Measurements from ENCODE around the gene DTHD1.

DTHD1 gene

GRCh38 chr4:36267486-36268268 lies 13.7 kb upstream of the DTHD1 start:
- no peak for TF ChIP-seq CTCF (IDR thresholded peaks at IDR 0.05; ENCODE audit: unreplicated experiment in 3 of 3)
- H3K27me3 Mint-ChIP-seq (ENCODE audit: low read depth): no peaks in the 10 kb centered on the region
- no peaks in the 10 kb centered on the region for H3K4me1 Mint-ChIP-seq
- H3K4me3 Mint-ChIP-seq: no peak overlapping the region
- no peaks in the 10 kb centered on the region for H3K36me3 Mint-ChIP-seq (ENCODE audit: low read depth)
- no peak overlapping the region for H3K27ac Mint-ChIP-seq
- H3K9me3 Mint-ChIP-seq: no peaks in the 10 kb centered on the region

DNA sequence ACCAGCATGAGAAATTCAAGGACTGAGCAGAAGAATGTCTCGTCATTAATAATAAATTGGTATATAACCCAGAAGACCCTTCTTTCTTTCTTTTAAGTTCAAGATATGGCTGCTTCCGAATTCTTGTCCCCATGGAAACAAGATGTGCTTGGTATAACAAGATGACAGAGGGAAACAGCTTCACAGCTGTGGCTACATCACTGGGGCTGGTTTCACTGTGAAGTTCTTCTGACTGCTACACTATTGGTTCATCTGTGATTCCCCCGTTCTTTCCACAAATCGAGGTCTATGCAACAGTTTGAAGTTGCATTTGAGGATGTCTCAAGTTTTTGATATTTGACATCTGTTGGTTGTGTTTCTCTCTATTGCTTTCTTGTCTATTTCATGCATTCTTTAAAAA lies 12.3 kb upstream of the DTHD1 start:
- Mint-ChIP-seq H3K27me3 (ENCODE audit: low read depth) (no peaks in the 10 kb centered on the region), H3K4me1 (no peaks in the 10 kb centered on the region), H3K9me3 (no peaks in the 10 kb centered on the region), H3K4me3 (no peak overlapping the region), H3K27ac (no peak overlapping the region), H3K36me3 (ENCODE audit: low read depth) (no peaks in the 10 kb centered on the region)
- no peak for TF ChIP-seq CTCF (IDR thresholded peaks at IDR 0.05; ENCODE audit: unreplicated experiment in 3 of 3)

- no peak overlapping the region for H3K4me3 Mint-ChIP-seq
- H3K27me3 Mint-ChIP-seq (ENCODE audit: low read depth): peaks cover under 1% of the 10 kb centered on the region
- no peak for TF ChIP-seq CTCF (IDR thresholded peaks at IDR 0.05; ENCODE audit: unreplicated experiment in 3 of 3)
- H3K36me3 Mint-ChIP-seq (ENCODE audit: low read depth): no peaks in the 10 kb centered on the region
- no peaks in the 10 kb centered on the region for H3K9me3 Mint-ChIP-seq
- H3K27ac Mint-ChIP-seq: no peak overlapping the region
- H3K4me1 Mint-ChIP-seq: no peaks in the 10 kb centered on the region
These were observed 11.8 kb upstream of the DTHD1 start for GRCh38 chr4:36269533-36270173.

GRCh38 chr4:36273276-36273675 lies 8.1 kb upstream of the DTHD1 start:
- no peak for TF ChIP-seq CTCF (IDR thresholded peaks at IDR 0.05; ENCODE audit: unreplicated experiment in 3 of 3)
- Mint-ChIP-seq H3K27me3 (ENCODE audit: low read depth) (peaks cover 3% of the 10 kb centered on the region), H3K4me1 (no peaks in the 10 kb centered on the region), H3K27ac (no peak overlapping the region), H3K9me3 (no peaks in the 10 kb centered on the region), H3K36me3 (ENCODE audit: low read depth) (no peaks in the 10 kb centered on the region), H3K4me3 (no peak overlapping the region)

DNA sequence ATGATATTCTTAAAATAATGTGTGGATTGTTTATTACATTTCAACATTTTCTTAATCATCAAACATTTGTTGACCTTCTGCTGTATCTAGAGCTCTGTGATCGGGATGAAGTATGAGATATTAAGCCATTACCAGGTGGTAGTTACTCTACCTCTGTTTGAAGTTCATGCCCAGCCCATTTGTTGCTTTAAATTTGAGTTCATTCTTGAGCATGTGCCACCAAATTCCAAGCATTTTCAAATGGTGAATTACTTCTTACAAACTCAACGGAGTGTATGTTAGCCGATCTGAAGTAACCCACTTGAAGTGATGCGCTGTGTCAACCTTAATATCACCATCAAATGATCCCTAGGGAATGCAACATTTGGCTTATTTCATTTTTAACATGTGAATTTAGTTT lies 7.3 kb upstream of the DTHD1 start:
- Mint-ChIP-seq H3K27ac (no peak overlapping the region), H3K4me1 (no peaks in the 10 kb centered on the region), H3K9me3 (no peaks in the 10 kb centered on the region), H3K27me3 (ENCODE audit: low read depth) (peaks cover 7% of the 10 kb centered on the region), H3K36me3 (ENCODE audit: low read depth) (no peaks in the 10 kb centered on the region), H3K4me3 (no peak overlapping the region)
- TF ChIP-seq CTCF (IDR thresholded peaks at IDR 0.05; ENCODE audit: unreplicated experiment in 3 of 3): no peak

GRCh38 chr4:36277533-36277932 lies 3.9 kb upstream of the DTHD1 start:
- Mint-ChIP-seq H3K36me3 (ENCODE audit: low read depth) (no peaks in the 10 kb centered on the region), H3K27me3 (ENCODE audit: low read depth) (peaks cover 14% of the 10 kb centered on the region), H3K27ac (no peak overlapping the region)

More at GRCh38 chr4:36277533-36277932, 3.9 kb upstream of the DTHD1 start:
- no peaks in the 10 kb centered on the region for H3K4me1 Mint-ChIP-seq
- H3K4me3 Mint-ChIP-seq: no peak overlapping the region
- no peak for TF ChIP-seq CTCF (IDR thresholded peaks at IDR 0.05; ENCODE audit: unreplicated experiment in 3 of 3)
- H3K9me3 Mint-ChIP-seq: no peaks in the 10 kb centered on the region

Measured in nephron (organoid).